ENCODE data around the gene TMEM130. TPM values are rescaled to one million over a fixed set of nuclear protein-coding genes. Genes with fewer than 3 reads are reported as not detected.

TMEM130 gene
- polyA plus RNA-seq, 1 donor from 2014 or later, result 12.3 TPM

DNA sequence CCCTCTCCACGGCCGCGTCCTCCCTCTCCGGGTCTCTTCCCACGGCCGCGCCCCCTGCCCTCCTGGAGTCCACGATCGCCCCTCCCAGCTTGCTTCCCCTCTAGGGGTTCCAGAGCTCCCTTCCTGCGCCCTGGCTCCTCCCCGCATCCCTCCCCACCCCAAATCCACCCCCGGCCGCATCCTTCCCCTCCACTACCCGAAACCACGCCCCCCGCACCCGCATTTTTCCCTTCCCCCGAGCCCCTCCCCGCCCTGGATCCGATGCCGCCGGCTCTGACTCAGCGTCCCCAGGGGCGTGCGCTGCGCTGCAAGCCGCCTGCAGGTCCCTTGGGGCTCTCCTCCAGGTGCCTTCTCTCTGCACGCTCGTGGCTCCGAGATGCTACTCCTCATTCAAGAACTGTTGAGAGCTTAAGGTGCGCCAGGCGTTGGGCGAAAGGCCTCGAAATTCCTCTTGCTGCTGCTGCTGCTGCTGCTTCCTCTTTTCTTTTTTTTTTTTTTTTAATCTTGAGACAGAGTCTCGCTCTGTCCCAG, 372 bp upstream of the TMEM130 start:
- Histone ChIP-seq H3K9ac (ENCODE audit: low read length) (peak overlapping the region; percentile 97), H4K20me1 (ENCODE audit: insufficient read depth) (no peaks in the 10 kb centered on the region), H2AFZ (ENCODE audit: low read depth, low read length) (peak overlapping the region; percentile 90), H3K27ac (ENCODE audit: low read length) (peak overlapping the region; percentile 86), H3K4me2 (ENCODE audit: low read length) (no peak overlapping the region), H3K79me2 (replicated peaks; ENCODE audit: insufficient read depth, low read length) (no peaks in the 10 kb centered on the region), H3K27me3 (ENCODE audit: insufficient read depth, low read depth, low read length) (peaks cover 9% of the 10 kb centered on the region), H3K9me3 (ENCODE audit: low read length) (no peaks in the 10 kb centered on the region), H3K4me3 (ENCODE audit: low read length) (peak overlapping the region; percentile 99), H3K9me2 (ENCODE audit: insufficient read depth, low read length) (no peaks in the 10 kb centered on the region), H3K36me3 (ENCODE audit: insufficient read depth, low read length) (no peaks in the 10 kb centered on the region), H3F3A (ENCODE audit: insufficient read depth, low read length, poor library complexity, severe bottlenecking) (no peaks in the 10 kb centered on the region)
- no peak for TF ChIP-seq EZH2 (IDR thresholded peaks at IDR 0.05; ENCODE audit: borderline replicate concordance, insufficient read depth, low read length, poor library complexity, severe bottlenecking)
- TF ChIP-seq EP300 (conservative IDR thresholded peaks at IDR 0.05; ENCODE audit: poor library complexity, severe bottlenecking), result peak; percentile 9
- TF ChIP-seq RAD21 (conservative IDR thresholded peaks at IDR 0.05), result no peak
- TF ChIP-seq POLR2AphosphoS5 (IDR thresholded peaks at IDR 0.05), result peak; percentile 61
- no peak for TF ChIP-seq CTCF (IDR thresholded peaks at IDR 0.05; ENCODE audit: poor library complexity, severe bottlenecking)
- TF ChIP-seq MXI1 (conservative IDR thresholded peaks at IDR 0.05; ENCODE audit: poor library complexity, severe bottlenecking), result no peak
- TF ChIP-seq SMC3 (conservative IDR thresholded peaks at IDR 0.05; ENCODE audit: poor library complexity), result no peak
- TF ChIP-seq, protein P1, sequence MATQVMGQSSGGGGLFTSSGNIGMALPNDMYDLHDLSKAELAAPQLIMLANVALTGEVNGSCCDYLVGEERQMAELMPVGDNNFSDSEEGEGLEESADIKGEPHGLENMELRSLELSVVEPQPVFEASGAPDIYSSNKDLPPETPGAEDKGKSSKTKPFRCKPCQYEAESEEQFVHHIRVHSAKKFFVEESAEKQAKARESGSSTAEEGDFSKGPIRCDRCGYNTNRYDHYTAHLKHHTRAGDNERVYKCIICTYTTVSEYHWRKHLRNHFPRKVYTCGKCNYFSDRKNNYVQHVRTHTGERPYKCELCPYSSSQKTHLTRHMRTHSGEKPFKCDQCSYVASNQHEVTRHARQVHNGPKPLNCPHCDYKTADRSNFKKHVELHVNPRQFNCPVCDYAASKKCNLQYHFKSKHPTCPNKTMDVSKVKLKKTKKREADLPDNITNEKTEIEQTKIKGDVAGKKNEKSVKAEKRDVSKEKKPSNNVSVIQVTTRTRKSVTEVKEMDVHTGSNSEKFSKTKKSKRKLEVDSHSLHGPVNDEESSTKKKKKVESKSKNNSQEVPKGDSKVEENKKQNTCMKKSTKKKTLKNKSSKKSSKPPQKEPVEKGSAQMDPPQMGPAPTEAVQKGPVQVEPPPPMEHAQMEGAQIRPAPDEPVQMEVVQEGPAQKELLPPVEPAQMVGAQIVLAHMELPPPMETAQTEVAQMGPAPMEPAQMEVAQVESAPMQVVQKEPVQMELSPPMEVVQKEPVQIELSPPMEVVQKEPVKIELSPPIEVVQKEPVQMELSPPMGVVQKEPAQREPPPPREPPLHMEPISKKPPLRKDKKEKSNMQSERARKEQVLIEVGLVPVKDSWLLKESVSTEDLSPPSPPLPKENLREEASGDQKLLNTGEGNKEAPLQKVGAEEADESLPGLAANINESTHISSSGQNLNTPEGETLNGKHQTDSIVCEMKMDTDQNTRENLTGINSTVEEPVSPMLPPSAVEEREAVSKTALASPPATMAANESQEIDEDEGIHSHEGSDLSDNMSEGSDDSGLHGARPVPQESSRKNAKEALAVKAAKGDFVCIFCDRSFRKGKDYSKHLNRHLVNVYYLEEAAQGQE (IDR thresholded peaks at IDR 0.05; ENCODE audit: borderline replicate concordance), result no peak
- no peak for TF ChIP-seq TAF1 (IDR thresholded peaks at IDR 0.05; ENCODE audit: low read depth)

DNA sequence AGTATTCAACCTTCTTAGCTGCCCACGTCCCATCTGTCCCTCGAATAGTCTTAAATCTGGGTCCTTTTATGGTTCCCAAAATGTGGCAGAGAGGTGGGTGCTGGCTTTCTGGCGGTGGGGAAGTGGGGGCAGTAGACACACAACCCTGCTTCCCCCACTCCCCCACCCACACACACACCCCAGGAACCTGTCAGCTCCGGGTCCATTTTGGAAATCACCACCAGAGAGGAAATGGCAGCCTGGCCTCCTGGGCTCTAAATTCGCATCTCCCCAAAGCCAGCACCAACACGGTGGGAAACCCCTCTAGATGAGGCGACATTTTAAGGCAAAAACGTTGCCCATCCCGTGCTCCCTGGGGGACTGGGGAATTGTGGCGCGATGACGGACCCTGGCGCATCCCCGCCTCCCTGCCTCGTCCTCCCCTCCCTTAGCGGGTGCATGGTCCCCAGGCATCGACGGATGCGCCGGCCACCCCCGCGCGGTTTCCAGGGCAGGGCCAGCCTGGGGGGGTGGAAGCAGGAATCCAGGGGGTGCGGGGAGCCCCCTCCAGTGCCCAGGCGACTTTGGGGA, 702 bp downstream of the TMEM130 start:
- Histone ChIP-seq H3K9me3 (ENCODE audit: low read length) (no peaks in the 10 kb centered on the region), H3K9ac (ENCODE audit: low read length) (peak overlapping the region; percentile 97), H3K79me2 (replicated peaks; ENCODE audit: insufficient read depth, low read length) (no peaks in the 10 kb centered on the region), H3K27ac (ENCODE audit: low read length) (peak overlapping the region; percentile 86), H3K36me3 (ENCODE audit: insufficient read depth, low read length) (no peaks in the 10 kb centered on the region), H4K20me1 (ENCODE audit: insufficient read depth) (no peaks in the 10 kb centered on the region), H3K4me3 (ENCODE audit: low read length) (peak overlapping the region; percentile 99), H3F3A (ENCODE audit: insufficient read depth, low read length, poor library complexity, severe bottlenecking) (no peaks in the 10 kb centered on the region), H3K4me2 (ENCODE audit: low read length) (peak overlapping the region; percentile 46), H3K27me3 (ENCODE audit: insufficient read depth, low read depth, low read length) (peaks cover 9% of the 10 kb centered on the region), H3K9me2 (ENCODE audit: insufficient read depth, low read length) (no peaks in the 10 kb centered on the region), H2AFZ (ENCODE audit: low read depth, low read length) (peak overlapping the region; percentile 69)
- TF ChIP-seq TAF1 (IDR thresholded peaks at IDR 0.05; ENCODE audit: low read depth), result no peak
- TF ChIP-seq CTCF (IDR thresholded peaks at IDR 0.05; ENCODE audit: poor library complexity, severe bottlenecking), result no peak
- no peak for TF ChIP-seq POLR2AphosphoS5 (IDR thresholded peaks at IDR 0.05)
- TF ChIP-seq, protein P1 (IDR thresholded peaks at IDR 0.05; ENCODE audit: borderline replicate concordance), result no peak
- TF ChIP-seq EP300 (conservative IDR thresholded peaks at IDR 0.05; ENCODE audit: poor library complexity, severe bottlenecking), result no peak
- TF ChIP-seq EZH2 (IDR thresholded peaks at IDR 0.05; ENCODE audit: borderline replicate concordance, insufficient read depth, low read length, poor library complexity, severe bottlenecking), result no peak
- TF ChIP-seq MXI1 (conservative IDR thresholded peaks at IDR 0.05; ENCODE audit: poor library complexity, severe bottlenecking), result no peak
- no peak for TF ChIP-seq RAD21 (conservative IDR thresholded peaks at IDR 0.05)
- no peak for TF ChIP-seq SMC3 (conservative IDR thresholded peaks at IDR 0.05; ENCODE audit: poor library complexity)

All from neural cell (in vitro differentiated cells).